Right hindlimb (tissue), 1 donor: ENCODE results near the gene RAPGEF2.
"Not testable (repeated sequence)": the region's sequence is repeated elsewhere in the genome, so short reads cannot be mapped to it uniquely, and the experiment has no call there.

Experiments used
- DNase-seq: peaks from one replicate; pipeline ENCODE4 v3.0.0-alpha.2; 2018

RAPGEF2 gene

DNA sequence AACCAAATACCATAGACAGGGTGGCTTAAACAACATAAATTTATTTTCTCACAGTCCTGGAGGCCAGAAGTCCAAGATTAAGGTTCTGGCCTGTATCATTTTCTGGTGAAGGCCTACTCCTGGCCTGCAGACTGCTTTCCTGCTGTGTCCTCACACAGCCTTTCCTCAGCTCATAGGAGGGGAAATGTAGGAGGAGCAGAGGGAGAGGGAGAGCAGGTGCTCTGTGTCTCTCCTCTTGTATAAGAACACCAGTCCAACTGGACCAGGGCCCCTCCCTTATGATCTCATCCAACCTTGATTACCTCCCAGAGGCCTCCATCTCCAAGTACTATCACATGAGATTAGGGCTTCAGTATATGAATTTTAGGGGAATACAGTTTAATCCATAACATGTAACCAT is 34.3 kb downstream of the RAPGEF2 start:
- no peak for DNase-seq

DNA sequence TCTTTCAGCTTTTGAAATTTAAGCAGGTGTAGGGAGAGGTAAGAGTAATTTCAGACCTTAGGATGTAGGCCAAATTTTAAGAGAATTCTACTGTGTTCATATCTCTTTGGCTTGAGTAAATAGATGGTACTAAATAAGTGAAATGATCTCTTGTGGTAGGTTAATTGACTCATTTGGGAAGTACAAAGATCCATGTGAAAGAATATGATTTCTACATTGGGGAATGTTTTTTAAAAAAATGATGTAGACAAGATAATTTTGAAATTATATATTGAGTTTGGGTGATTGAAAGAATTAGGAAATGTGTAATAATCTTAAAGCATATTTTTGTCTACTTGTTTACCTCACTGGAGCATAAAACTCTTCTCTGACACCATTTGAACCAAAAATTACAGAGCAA is 35.6 kb downstream of the RAPGEF2 start:
- DNase-seq = no peak

DNA sequence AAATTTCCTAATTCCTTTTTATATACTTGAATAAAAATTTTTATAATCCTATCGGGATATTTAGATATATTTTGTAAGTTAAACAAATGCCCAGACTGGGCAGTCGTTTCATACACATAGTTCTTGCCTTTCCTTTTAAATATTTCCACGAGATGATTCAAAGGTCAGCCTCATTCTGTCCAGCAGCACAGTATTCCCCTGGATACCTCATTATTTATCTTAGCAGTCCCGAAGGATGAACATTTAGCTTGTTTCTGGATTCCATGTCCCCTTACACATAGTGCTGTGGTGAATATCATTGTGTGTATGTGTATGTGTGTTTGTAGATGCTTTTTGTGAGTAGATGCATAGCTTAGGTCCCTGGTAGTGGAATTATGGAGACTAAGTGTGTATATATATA is 38.3 kb downstream of the RAPGEF2 start:
- no peak for DNase-seq

DNA sequence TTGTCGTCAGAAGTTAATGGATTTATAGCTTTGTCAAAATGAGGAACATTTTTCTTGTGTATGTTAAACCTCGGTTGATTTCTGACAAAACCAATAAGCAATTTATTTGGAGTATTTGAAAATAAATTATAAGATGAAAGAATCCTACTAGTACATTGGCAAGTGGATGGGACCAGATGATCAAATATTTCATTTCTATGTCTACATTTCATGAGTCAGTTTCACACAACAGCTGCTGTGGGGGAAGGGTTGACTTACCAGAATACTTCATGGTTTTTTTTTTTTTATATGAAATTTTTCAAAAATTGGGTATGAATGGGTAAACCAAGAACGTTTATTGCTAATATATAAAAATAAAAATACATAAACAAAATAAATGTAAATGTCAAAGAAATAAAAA is 39.4 kb downstream of the RAPGEF2 start:
- DNase-seq = no peak

DNA sequence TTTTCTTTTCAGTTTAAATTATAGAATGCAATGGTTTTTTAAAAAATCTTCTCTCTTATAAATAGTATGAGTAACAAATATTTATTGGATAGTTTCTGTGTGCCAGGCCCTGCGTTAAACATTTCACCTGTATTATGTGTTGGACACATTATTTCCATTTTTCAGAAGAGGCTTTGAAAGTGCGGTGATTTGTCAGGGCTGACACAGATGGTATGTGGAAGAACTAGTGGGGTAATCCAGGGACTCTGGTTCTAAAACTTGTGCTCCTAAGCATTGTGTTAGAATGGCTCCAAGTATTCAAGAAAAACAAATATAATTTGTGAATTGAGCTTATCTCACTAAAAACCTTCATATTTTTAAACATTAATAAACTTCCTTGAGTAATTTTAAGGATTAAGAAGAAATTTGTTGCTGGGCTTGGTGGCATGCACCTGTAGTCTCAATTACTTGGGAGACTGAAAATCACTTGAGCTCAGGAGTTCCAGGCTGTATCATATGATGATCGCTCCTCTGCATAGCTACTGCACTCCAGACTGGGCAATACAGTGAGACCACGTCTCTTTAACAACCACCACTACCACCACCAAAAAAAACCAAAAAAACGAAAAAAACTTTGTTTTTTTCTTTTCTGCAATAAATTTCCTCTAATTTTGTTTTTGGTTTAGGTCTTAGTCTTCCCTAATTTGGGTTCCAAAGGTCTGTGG is 40.0 kb downstream of the RAPGEF2 start:
- DNase-seq = no peak

DNA sequence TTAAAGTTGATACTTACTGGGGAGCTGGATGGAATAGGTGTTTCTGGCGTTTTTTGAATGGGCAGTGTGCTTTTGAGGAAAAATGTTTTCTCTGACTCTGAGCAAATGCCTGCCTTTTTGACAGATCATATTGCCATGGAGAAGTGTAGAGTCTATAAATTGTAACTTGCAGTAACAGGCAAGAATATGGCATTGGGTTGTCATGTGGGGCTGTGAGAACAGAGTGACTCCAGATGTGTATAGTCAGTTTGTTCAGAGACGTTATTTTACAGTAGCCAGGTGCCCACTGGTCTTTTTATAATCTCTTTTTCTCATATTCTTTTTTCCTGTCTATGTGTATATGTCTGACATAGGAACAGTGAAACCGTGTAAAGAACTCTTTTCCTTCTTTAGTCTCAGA is 40.8 kb downstream of the RAPGEF2 start:
- no peak for DNase-seq

DNA sequence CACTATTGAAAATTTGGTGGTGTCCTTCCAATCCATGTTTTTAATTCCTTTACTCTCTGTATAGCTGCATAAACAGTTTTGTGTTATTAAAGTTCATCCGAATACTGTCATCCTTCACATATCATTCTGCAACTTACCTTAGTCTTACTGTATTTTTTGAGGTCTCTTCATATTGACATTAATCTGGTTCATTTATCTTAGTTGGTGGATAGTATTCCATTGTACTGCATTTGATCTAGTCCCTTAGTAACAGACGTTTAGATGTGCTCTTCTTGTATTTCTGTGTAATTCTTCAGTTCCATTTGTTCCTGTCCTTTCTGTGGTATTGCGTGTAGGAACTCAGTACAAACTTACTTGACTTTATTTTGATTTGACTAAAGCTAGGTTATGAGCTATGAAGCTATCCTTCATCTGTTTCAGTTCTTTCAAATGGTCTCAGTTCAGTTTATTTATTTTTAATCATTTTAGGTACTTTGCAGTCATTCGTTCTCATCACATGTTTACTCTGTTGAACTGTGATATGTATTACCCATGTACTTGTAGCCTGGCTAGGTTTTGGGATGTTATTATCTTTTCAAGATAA is 41.3 kb downstream of the RAPGEF2 start:
- DNase-seq = no peak

DNA sequence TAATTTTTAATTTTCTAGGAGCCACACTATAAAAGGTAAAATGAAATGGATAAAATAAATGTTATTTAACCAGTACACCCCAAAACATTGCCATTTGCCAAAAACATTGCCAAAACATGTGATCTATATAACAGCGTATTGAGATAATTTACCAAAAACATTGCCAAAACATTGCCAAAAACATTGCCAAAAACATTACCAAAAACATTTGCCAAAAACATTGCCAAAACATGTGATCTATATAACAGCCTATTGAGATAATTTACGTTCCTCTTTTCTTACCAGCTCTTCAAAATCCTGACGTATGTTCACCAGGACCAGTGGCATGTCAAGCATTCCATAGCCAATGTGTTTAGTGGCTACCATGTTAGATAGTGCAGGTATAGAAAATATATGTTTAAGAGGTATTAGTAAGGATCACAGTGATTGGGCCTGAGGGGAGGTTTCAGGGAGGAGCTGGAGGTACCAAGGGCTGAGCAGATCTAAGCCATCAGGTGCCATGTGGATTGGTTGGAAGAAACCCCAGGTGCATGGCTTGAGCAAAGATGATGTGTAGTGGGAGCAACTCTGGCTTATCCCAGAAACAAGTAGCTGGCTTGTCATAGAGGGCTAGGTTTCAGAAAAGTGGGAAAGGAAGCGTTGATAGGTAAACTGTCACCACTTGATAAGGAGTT is 42.6 kb downstream of the RAPGEF2 start:
- no peak for DNase-seq

DNA sequence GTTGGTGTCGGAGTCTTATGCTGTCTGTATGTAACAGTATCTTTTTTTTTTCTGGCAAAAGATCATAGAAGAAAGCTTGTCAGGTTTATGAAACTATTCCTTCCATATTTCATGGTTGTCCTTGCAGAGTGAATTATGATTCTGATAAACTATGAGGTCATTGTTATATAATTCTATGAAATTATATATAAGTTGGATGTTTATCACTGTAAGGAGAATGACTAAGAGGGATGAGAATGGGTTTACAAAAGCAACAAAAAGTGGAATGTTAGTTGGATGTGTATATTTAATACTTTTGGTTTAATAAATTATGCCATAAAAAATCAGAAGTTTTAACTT is 43.1 kb downstream of the RAPGEF2 start:
- DNase-seq = no peak

DNA sequence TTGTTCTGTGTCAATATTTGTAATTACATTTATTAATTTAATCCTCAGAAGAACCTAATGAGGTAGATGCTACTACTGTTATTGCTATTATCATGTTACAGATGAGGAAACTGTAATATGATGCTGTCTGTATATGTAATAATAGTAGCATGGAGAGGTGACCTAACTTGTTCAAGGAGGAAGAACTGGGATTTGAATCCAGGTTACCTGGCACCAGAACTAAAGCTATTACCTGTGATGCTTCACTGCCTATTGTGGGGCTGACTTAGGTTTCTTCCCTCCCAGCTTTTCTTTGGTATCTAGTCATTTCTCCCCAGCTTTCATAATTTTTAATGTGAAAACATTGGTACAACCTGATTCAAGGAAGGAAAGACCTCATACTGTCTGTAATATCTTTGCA is 43.6 kb downstream of the RAPGEF2 start:
- DNase-seq = no peak

DNA sequence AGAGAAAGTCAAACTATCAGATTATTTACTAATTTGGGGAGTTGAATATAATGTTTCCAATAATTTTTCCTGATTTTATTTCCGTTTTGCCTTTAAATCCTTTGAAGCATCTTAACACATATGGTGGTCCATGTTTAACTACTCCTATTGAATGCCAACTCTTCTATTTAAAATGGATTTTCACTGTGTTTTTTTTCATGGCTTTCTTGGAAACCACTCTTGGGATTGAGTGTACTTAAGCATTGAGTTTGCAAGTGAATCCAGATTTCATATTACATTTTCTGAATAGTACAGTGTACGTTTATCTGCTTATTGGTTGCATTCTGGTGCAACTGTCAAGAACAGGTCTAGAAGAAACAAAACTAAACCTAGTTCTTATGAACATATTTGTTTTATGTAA is 45.6 kb downstream of the RAPGEF2 start:
- DNase-seq = no peak

DNA sequence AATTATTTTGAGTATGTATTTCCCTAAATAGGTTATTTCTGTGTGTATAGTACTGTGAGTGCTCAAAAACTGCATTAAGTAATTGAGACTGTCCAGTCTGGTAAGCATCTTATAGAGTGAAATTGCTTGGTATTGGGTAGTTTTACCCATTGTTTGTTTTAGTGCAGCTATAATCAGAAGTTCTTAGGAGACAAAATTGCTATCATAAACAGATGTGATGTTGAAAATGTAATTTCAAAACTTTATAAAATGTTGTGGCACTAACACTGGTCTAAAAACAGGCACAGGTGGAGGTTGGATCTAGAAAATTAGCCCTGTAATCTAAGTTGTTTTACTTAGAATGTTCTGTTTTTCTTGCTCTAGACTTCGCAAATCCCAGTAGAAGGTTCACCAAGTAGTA is 46.8 kb downstream of the RAPGEF2 start:
- DNase-seq = no peak

DNA sequence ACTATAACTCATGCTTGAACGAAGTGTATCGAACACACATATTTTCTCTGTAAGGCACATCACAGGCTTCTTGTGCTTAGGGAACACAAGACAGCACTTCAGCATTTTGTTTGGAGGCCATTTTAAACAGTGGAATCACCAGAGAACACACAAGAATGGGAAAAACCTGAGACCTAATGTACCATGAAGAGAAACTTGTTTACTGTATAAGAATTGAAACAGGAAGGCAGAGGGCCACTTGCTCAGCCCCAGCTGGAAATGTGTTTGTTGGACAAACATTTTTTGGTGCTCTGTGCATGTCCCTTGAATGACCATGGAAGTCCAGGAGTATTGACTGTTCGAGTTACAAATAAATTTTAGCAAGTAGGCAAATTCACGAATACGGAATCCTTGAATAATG is 47.5 kb downstream of the RAPGEF2 start:
- no peak for DNase-seq

DNA sequence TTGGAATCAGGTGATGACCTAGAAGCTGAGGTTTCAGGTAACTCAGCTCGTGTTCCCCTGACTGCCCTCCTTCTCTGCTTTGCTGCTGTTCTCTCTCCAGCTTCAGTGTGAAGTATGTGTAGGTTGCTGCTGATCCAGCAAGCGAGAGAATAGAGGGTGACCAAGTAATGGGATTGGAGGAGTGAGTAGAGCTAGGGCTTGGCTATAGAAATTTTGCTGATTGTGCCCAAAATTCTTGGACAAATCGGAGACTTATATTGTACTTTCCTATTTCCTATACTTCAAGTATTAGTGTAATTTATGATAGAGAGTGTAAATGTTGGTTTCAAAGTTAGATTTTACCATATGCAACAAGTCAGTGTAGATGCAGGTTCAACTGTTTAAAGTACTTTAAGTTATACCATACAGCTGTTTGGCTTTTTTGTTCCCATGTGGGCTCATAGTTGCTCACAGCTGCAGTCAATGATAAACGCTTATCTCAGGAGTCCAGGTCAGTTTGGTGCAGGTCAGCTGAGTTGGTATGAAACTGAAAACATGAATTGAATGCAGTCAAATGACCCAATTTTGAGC is 48.0 kb downstream of the RAPGEF2 start:
- DNase-seq = no peak

DNA sequence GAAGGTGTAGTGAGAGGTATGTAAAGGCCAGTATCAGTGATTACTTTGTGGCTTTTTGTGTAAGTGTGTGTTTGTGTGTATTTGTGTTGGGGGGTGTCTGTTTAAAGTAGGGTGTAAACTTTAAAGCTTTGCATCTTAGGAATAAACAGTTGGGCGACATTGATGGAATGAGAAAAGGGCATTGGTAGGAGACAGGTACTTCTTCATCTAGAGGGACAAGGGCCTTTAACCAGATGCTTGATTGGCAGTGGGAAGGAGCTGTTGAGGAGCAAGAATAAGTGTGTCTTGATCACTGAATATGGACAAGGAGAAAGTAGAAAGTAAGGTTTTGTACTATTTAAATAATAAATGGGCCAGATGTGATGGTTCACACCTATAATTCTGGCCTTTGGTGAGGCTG is 48.8 kb downstream of the RAPGEF2 start:
- no peak for DNase-seq

DNA sequence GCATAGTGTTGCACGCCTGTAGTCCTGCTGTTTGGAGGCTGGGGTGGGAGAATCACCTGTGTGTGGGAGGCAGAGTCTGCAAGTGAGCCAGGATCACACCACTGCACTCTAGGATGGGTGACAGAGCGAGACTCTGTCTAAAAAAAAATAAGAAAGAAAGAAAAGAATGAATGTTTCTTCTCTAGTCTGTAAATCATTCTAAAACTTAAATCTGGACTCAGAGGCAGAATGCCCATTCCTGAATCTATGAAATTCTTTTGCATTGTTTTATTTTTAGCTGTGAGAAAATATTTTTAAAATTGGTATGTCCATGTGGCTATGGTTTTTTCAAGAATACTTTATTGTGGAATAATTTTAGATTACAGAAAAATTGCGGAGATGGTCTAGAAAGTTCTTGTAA is 49.3 kb downstream of the RAPGEF2 start:
- DNase-seq = no peak

DNA sequence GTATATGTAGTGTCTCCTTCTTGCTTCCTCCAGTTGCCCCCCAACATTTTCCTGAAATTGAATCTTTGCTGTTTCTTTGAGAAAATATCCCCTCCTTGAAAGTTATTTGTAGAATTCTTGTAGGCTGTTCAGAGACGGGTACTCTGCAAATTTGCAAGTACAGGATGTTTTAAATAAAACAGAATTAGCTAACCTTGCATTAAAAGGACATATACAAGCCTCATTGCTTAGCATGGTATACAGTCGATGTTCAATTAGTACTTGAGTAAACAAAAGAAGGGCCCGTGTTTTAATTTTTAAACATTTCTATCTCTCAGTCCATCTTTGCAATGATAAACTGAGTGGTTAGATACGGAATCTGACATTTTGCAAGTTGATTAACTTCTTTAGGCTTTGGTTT is 50.8 kb downstream of the RAPGEF2 start:
- DNase-seq = no peak

DNA sequence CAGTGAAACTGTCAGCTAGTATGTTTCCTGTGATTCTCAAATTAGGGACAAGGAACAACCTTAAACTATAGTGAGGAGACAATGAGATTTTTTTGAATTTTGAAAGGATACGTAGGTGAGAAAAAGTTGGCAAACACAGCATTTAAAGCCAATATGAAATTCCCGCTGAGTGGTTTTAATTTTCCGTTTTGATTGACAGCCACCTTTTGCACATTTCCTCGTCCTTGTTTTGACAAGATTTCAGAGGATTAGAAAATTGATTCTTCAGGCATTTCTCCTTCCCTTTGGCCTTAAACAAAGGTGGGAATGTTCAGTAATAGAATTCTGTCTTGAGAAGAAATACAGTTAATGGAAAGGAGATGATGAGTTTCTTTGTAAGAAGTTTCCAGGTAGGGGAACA is 52.2 kb downstream of the RAPGEF2 start:
- no peak for DNase-seq

DNA sequence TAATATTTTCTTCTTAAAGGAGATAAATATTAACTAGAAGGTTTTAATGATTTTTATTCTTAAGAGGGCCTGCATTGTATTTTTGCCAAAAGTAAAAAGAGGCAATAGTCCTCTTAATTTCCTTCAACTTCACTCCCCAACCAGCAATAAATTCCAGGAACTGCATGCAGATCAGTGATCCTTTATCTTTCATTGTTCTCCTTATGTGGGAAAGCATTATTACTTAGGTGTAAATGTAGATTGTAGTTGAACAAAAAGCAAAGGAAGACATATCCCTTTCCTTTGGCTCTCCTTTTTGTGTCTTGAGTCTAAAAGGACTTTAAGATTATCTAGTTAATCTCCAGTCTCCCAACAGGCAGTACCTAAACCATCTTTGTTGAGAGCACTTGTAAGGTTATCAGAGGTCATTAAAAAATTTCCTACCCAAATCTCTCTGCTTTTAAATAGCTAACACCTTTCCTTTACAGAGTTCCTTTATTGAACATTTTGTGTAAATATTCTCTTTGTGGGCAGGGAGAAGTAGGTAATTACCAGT is 55.3 kb downstream of the RAPGEF2 start:
- no peak for DNase-seq

DNA sequence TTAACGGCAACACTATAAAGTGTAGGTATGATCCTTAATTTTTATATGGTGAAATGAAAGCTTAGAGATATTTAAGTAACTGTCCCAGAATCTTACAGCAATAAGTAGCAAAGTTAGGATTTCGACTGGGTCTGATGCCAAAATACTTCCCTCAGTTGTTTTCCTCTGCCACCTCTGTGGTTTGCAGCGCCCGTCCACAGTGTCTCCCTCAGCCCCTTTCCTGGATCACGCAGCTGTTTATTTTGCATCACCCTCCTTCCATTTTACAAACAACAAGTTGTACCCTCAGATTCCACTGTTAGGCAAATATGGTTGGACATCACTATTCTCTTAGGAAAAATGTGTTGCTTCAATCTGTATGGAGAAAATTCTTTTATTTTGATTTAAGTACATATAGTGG is 56.1 kb downstream of the RAPGEF2 start:
- DNase-seq = no peak

DNA sequence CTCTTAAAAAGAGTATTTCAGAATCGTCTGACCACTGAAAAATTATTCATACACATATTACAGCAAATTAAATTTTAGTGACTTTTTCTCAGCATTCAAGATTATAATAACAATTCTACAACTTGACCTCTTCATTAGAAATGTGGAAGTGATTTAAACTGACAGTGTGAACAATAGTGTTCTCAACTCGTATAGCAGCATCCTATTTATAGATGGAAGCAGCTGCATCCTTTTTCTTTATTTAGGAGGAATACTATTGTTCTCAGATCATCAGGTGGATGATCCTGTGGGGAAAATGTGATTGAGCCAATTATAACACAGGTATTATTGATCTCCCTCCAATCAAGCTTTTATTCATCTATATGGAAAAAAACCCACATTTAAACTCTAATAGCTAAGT is 56.7 kb downstream of the RAPGEF2 start:
- DNase-seq = no peak

DNA sequence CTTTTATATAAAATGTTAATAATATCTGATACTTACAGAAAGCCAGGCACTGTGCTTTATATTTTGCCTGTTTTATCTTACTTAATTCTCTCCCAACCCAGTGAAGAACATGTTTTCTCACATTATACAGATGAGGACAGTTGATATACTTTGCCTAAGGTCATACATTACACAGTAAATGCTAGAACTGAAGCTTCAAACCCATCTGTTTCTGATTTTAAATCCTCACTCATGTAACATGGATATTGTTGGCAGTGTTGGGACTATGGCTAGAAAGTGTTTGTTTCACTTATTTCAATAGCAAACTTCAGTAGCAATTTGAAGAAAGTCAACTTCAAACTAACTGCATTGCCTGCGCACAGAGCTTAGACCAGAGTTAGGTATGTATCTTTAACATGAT is 57.4 kb downstream of the RAPGEF2 start:
- DNase-seq = no peak

DNA sequence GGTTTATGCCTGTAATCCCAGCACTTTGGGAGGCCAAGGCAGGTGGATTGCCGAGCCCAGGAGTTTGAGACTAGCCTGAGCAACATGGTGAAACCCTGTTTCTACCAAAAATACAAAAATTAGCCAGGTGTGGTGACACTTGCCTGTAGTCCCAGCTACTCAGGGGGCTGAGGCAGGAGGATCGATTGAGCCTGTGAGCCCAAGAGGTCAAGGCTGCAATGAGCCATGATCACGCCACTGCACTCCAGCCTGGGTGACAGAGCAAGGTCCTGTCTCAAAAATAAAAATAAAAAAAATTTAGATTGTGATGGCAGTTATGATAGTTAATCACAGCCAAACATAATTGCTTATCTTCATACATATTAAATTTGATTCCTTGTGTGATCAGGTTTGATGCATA is 58.6 kb downstream of the RAPGEF2 start:
- DNase-seq = not testable (repeated sequence)

DNA sequence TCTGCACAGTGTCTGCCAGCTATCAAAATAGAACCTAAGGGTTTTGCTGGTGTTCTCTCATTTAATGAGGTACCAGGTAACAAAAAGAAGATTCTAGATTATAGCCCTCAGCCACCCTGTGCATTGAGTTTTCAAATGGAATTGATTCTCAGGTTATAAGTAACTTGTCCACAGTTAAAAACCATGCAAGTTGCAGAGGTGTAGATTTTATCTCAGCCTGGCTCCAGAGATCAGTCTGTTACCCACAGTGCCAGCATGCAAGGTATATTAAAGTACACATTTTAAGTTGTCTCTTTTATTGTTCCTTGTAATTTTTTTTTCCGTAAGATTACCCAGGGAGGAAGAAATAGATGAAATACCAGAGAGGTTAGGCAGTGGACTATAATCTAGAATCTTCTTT is 59.7 kb downstream of the RAPGEF2 start:
- no peak for DNase-seq
